Breast epithelium (tissue), 4 donors: ENCODE data around the gene CYSLTR1. TPM values are rescaled to one million over a fixed set of nuclear protein-coding genes. Genes with fewer than 3 reads are reported as not detected.
"Not testable (repeated sequence)": the region's sequence is repeated elsewhere in the genome, so short reads cannot be mapped to it uniquely, and the experiment has no call there.

ENCODE experiments used
- DNase-seq, 2 donors: peaks; one replicate each; pipeline ENCODE4 v3.0.0-alpha.2; 2019; ENCODE audit warnings: low spot score in 2 of 2
- H3K27ac ChIP-seq, 2 donors: fragments of 200-600 bp; sonication (generic) in 1 of 2; one replicate each; pipeline ENCODE4 v1.5.1; 2016 to 2019; ENCODE audit warnings: mild to moderate bottlenecking in 1 of 2
- H3K27me3 ChIP-seq, 2 donors: fragments of 200-600 bp; sonication (generic) in 1 of 2; one replicate each; pipeline versions ENCODE4 v1.5.1 to v1.6.0; 2017 to 2019; ENCODE audit warnings: control low read depth in 1 of 2, mild to moderate bottlenecking in 1 of 2
- H3K36me3 ChIP-seq: fragments of 200-600 bp; one replicate; pipeline ENCODE4 v1.5.1; 2019
- H3K4me1 ChIP-seq, 2 donors: fragments of 200-600 bp; sonication (generic); one replicate each; pipeline ENCODE4 v1.5.1; 2016 to 2019; ENCODE audit warnings: control low read depth in 1 of 2
- H3K4me3 ChIP-seq, 3 donors: fragments of 200-600 bp; sonication (generic); 1 replicate in 2 of 3; 2 replicates in 1 of 3; pipeline ENCODE4 v1.5.1; 2016 to 2019; ENCODE audit warnings: mild to moderate bottlenecking in 3 of 3, moderate library complexity in 2 of 3
- H3K9me3 ChIP-seq, 2 donors: fragments of 200-600 bp; sonication (generic) in 1 of 2; one replicate each; pipeline ENCODE4 v1.5.1; 2016 to 2019; ENCODE audit warnings: control low read depth in 1 of 2
- POLR2A ChIP-seq: fragments of 450-650 bp; IDR thresholded peaks from one replicate; pipeline ENCODE4 v1.6.1; 2016; ENCODE audit warnings: antibody characterized with exemption, mild to moderate bottlenecking, moderate library complexity
- POLR2AphosphoS5 ChIP-seq, 3 donors: sonication (generic); formaldehyde crosslinking; IDR thresholded peaks; one replicate each; pipeline ENCODE4 v1.6.1; 2017; ENCODE audit warnings: antibody characterized with exemption in 3 of 3
- intact Hi-C: fragments of 100-400 bp; cut with DNase I; formaldehyde crosslinking; loops from one replicate; pipeline ENCODE4 v1.15.1; 2023; ENCODE audit warnings: low total_unique reads
- total RNA-seq, 3 donors: library from RNA; depleted of rRNA; stranded (reverse); fragments of >200 nt; gene quantifications; one replicate each; pipeline ENCODE4 v1.1.0, GENCODE V29; 2016
- TF ChIP-seq, protein P1 (sequence below), 3 donors: fragments of 450-650 bp; IDR thresholded peaks; one replicate each; pipeline ENCODE4 v1.5.1; 2016 to 2017; ENCODE audit warnings: antibody characterized with exemption in 3 of 3, mild to moderate bottlenecking in 3 of 3, moderate library complexity in 3 of 3

Gene CYSLTR1
- total RNA-seq, 3 donors from 2014 or later: 2.8 to 4.5 (median 3.6) TPM

DNA sequence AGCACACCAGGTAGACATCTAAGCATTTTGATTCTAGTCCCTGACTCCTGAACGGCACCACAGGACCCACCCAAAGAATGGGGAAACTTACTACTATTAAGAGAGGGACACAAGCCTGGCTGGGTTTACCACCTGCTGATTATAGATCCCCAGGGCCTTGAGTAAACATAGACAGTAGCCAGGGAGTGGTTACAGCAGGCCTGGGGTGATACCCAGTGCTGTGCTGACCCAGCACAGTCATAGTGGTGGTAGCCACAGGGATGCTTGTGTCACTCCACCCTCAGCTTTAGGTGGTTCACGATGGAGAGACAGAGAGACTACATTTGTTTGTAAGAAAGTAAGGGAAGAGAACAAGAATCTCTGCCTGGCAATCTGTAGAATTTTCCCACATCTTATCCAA is 11.7 kb downstream of the CYSLTR1 start:
- no peak for DNase-seq
- Histone ChIP-seq H3K27ac (no peak overlapping the region), H3K27me3 (peaks cover 0 to 13% of the 10 kb centered on the region in 2 donors), H3K4me3 (no peak overlapping the region), H3K9me3 (no peaks in the 10 kb centered on the region), H3K4me1 (no peaks in the 10 kb centered on the region), H3K36me3 (no peaks in the 10 kb centered on the region)
- TF ChIP-seq, protein P1, sequence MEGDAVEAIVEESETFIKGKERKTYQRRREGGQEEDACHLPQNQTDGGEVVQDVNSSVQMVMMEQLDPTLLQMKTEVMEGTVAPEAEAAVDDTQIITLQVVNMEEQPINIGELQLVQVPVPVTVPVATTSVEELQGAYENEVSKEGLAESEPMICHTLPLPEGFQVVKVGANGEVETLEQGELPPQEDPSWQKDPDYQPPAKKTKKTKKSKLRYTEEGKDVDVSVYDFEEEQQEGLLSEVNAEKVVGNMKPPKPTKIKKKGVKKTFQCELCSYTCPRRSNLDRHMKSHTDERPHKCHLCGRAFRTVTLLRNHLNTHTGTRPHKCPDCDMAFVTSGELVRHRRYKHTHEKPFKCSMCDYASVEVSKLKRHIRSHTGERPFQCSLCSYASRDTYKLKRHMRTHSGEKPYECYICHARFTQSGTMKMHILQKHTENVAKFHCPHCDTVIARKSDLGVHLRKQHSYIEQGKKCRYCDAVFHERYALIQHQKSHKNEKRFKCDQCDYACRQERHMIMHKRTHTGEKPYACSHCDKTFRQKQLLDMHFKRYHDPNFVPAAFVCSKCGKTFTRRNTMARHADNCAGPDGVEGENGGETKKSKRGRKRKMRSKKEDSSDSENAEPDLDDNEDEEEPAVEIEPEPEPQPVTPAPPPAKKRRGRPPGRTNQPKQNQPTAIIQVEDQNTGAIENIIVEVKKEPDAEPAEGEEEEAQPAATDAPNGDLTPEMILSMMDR (IDR thresholded peaks at IDR 0.05): no peak
- TF ChIP-seq POLR2A (no peak), POLR2AphosphoS5 (IDR thresholded peaks at IDR 0.05) (no peak)
- intact Hi-C loops: no loop called here

DNA sequence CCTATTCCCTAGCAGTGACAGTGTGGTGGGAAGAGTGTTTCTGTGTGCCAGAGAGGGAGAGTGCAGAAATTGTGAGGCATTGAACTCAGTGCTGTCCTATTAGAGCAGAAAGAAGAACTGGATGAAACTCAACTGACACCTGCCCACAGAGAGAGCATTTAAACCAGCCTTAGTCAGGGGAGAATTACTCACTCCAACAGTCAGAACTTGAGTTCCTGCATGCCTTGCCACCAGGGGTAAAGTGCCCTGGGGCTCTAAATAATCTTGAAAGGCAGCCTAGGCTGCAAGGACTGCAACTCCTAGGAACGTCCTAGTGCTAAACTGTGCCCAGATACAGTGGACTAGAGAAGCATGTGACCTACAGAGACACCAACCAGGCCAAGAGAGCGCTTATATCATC is 12.8 kb downstream of the CYSLTR1 start:
- H3K4me1 ChIP-seq: no peaks in the 10 kb centered on the region
- no peak overlapping the region for H3K27ac ChIP-seq
- H3K4me3 ChIP-seq: no peak overlapping the region
- TF ChIP-seq, protein P1 (IDR thresholded peaks at IDR 0.05): no peak
- no peak for TF ChIP-seq POLR2A
- no peak for TF ChIP-seq POLR2AphosphoS5 (IDR thresholded peaks at IDR 0.05)
- H3K27me3 ChIP-seq: peaks cover 0 to 21% of the 10 kb centered on the region in 2 donors
- no peaks in the 10 kb centered on the region for H3K9me3 ChIP-seq
- no peak for DNase-seq
- H3K36me3 ChIP-seq: no peaks in the 10 kb centered on the region
- intact Hi-C loops: no loop called here

GRCh38 chrX:78313526-78313925 is 13.9 kb downstream of the CYSLTR1 start:
- Histone ChIP-seq H3K27ac (no peak overlapping the region), H3K27me3 (peaks cover 0 to 21% of the 10 kb centered on the region in 2 donors), H3K9me3 (no peaks in the 10 kb centered on the region), H3K4me1 (no peaks in the 10 kb centered on the region), H3K36me3 (no peaks in the 10 kb centered on the region), H3K4me3 (no peak overlapping the region)
- intact Hi-C loops: no loop called here
- TF ChIP-seq, protein P1 (IDR thresholded peaks at IDR 0.05): no peak
- no peak for TF ChIP-seq POLR2A
- no peak for TF ChIP-seq POLR2AphosphoS5 (IDR thresholded peaks at IDR 0.05)
- no peak for DNase-seq

- Histone ChIP-seq H3K36me3 (no peaks in the 10 kb centered on the region), H3K4me3 (no peak overlapping the region), H3K27me3 (peaks cover 0 to 10% of the 10 kb centered on the region in 2 donors), H3K27ac (no peak overlapping the region), H3K9me3 (no peaks in the 10 kb centered on the region), H3K4me1 (no peaks in the 10 kb centered on the region)
- intact Hi-C loops: no loop called here
- no peak for DNase-seq
- TF ChIP-seq, protein P1 (IDR thresholded peaks at IDR 0.05): no peak
Observed at GRCh38 chrX:78307665-78308064, 19.7 kb downstream of the CYSLTR1 start.

- Histone ChIP-seq H3K27ac (no peak overlapping the region), H3K36me3 (no peaks in the 10 kb centered on the region), H3K9me3 (peaks cover 12 to 23% of the 10 kb centered on the region in 2 donors), H3K4me3 (no peak overlapping the region), H3K27me3 (no peaks in the 10 kb centered on the region), H3K4me1 (no peaks in the 10 kb centered on the region)
- TF ChIP-seq, protein P1 (IDR thresholded peaks at IDR 0.05): no peak
- TF ChIP-seq POLR2A (no peak), POLR2AphosphoS5 (IDR thresholded peaks at IDR 0.05) (no peak)
- no peak for DNase-seq
- intact Hi-C loops: no loop called here
Observed at GRCh38 chrX:78303086-78303485, 24.3 kb downstream of the CYSLTR1 start.

GRCh38 chrX:78300933-78301332 is 26.5 kb downstream of the CYSLTR1 start:
- H3K4me1 ChIP-seq, intact Hi-C loops, H3K36me3 ChIP-seq, H3K27ac ChIP-seq, DNase-seq, H3K4me3 ChIP-seq, H3K27me3 ChIP-seq: not testable (repeated sequence)
- peaks cover 12 to 23% of the 10 kb centered on the region in 2 donors for H3K9me3 ChIP-seq
